Stimulated activated naive B cell treated with anti-CD40 and anti-IgM and Interleukin-4, amounts not matched to agents 10 μg/mL and 1 μg/mL and 100 μg/mL, for 72 hours (primary cell): ENCODE results near the gene RENBP.

Source experiments
- ATAC-seq, 2 donors: fragments of 150-1000 bp; cut with Tn5 transposase; replicated peaks; 2 replicates each; pipeline ENCODE4 v1.10.0; 2021; ENCODE audit warnings: moderate library complexity in 1 of 2
- DNase-seq: peaks from one replicate; pipeline ENCODE4 v3.0.0; 2021
- H3K27ac Mint-ChIP-seq: one replicate; pipeline ENCODE4 v1.8.0; 2022; ENCODE audit warnings: mild to moderate bottlenecking, mixed read lengths
- H3K27me3 Mint-ChIP-seq, 2 donors: one replicate each; pipeline ENCODE4 v1.8.0; 2022; ENCODE audit warnings: mixed read lengths in 2 of 2
- H3K36me3 Mint-ChIP-seq, 2 donors: one replicate each; pipeline ENCODE4 v1.8.0; 2022; ENCODE audit warnings: mixed read lengths in 2 of 2, mild to moderate bottlenecking in 1 of 2
- H3K4me1 Mint-ChIP-seq, 2 donors: one replicate each; pipeline ENCODE4 v1.8.0; 2022; ENCODE audit warnings: mixed read lengths in 2 of 2, mild to moderate bottlenecking in 1 of 2
- H3K4me3 Mint-ChIP-seq, 2 donors: one replicate each; pipeline ENCODE4 v1.8.0; 2022; ENCODE audit warnings: mild to moderate bottlenecking in 2 of 2, mixed read lengths in 2 of 2, moderate library complexity in 1 of 2
- H3K9me3 Mint-ChIP-seq, 2 donors: one replicate each; pipeline ENCODE4 v1.8.0; 2022; ENCODE audit warnings: mixed read lengths in 2 of 2, mild to moderate bottlenecking in 1 of 2

Gene RENBP

DNA sequence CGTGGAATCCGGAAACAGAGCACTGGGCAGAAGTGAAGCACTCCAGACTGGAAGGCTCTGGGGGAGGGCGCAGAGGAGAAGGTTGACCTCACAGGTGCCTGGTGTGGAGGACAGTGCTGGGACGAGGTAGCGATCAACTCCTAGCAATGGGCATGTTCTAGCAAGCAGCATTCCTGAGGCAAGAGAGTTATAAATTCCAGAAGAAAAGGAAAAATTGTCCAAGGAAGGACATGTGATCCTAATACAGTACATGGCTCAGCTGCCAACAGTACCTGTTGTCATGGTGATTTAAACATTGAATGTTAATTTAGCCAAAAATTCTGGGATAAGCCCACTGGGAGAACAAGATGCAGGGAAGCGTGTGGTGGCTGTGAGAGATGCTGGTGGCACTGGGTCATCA lies 26.6 kb downstream of the RENBP start:
- Mint-ChIP-seq H3K36me3 (peaks cover 11 to 40% of the 10 kb centered on the region in 2 donors), H3K27ac (peak overlapping the region; percentile 62), H3K9me3 (no peaks in the 10 kb centered on the region), H3K27me3 (no peaks in the 10 kb centered on the region), H3K4me1 (peaks cover 15 to 29% of the 10 kb centered on the region in 2 donors), H3K4me3 (no peak overlapping the region)
- ATAC-seq (no peak), DNase-seq (no peak)

DNA sequence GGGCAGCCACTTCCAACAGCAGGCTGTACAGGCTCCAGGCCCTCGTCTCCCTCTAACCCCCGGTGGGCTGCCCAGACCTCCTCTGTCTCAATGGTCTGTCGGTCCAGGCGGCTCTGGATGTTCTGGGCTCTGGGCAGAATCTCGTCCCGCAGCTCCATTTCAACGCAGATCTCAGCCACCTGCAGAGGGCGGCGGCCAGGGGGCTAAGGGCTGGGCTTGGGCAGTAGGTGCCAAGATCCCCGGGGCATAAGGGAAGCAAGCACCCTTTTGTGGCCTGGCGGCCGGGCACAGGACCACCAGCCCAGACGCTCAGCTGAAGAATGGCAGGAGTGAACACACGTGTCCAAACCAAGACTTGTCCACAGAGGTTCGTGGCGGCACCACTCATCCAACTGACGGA lies 30.7 kb downstream of the RENBP start:
- Mint-ChIP-seq H3K36me3 (peaks cover 16 to 35% of the 10 kb centered on the region in 2 donors), H3K27me3 (no peaks in the 10 kb centered on the region), H3K27ac (no peak overlapping the region)

DNA sequence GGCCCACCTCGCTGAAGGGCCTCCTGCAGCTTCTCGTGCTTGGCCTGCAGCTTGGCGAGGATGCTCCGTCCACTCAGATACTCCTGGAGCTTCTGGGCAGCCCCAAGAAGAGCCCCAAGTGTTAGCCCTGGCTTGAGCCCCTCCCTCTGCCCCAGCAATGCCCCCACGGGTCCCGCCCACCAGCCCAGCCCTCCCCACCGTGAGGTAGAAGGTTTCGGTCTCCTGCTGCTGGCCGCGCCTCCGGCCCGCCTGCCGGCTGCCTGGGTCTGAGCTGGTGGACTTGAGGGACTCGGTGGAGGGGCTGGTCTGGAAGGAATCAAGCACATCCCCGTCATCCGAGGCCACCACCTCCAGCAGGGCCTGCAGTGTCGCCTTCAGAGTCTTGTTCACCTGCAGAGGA lies 31.2 kb downstream of the RENBP start:
- Mint-ChIP-seq H3K4me3 (no peak overlapping the region), H3K27me3 (no peaks in the 10 kb centered on the region), H3K9me3 (no peaks in the 10 kb centered on the region), H3K36me3 (peaks cover 17 to 39% of the 10 kb centered on the region in 2 donors), H3K4me1 (peaks cover 4 to 5% of the 10 kb centered on the region in 2 donors), H3K27ac (no peak overlapping the region)
- DNase-seq = no peak
- ATAC-seq = no peak

More for the DNA sequence above, 30.7 kb downstream of the RENBP start:
- ATAC-seq = no peak
- H3K4me1 Mint-ChIP-seq = peaks cover 4 to 5% of the 10 kb centered on the region in 2 donors
- no peaks in the 10 kb centered on the region for H3K9me3 Mint-ChIP-seq
- DNase-seq = no peak
- H3K4me3 Mint-ChIP-seq = no peak overlapping the region

DNA sequence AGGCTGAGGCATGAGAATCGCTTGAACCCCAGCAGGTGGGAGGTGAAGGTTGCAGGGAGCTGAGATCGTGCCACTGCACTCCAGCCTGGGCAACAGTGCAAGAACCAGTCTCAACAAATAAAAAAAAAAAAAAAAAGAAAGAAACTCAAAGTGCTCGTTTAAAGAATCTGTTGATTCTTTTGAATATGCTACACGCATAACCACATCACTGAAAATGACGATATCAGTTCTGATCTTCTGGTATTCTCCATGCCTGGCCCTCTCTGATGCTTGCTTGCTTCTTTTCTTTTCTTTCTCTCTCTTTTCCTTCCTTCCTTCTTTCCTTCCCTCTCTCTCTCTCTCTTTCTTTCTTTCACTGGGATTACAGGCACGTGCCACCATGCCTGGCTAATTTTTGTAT lies 32.6 kb downstream of the RENBP start:
- DNase-seq (no peak), ATAC-seq (no peak)
- peaks cover 17 to 32% of the 10 kb centered on the region in 2 donors for H3K36me3 Mint-ChIP-seq
- no peaks in the 10 kb centered on the region for H3K27me3 Mint-ChIP-seq
- peaks cover 8 to 9% of the 10 kb centered on the region in 2 donors for H3K4me1 Mint-ChIP-seq
- H3K9me3 Mint-ChIP-seq = no peaks in the 10 kb centered on the region
- no peak overlapping the region for H3K27ac Mint-ChIP-seq
- no peak overlapping the region for H3K4me3 Mint-ChIP-seq

DNA sequence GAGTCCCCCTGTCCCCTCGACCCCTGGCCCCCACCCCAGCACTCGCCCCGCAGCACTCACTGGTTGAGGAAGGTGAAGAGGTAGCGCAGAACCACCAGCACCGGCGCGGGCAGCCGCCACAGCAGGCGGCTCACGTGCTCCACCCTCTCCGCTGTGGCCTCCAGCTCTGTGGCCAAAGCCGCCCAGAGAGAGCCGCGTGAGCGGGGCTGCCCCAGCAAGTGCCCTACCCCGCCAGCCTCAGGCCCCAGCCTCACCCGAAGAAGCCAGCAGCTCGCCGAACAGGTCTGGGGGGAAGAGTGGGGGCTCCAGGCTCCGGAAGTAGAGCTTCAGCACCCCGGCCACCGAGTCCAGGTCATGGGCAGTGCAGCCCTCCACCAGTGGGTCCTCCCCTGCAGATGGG lies 34.0 kb downstream of the RENBP start:
- Mint-ChIP-seq H3K27me3 (no peaks in the 10 kb centered on the region), H3K4me3 (no peak overlapping the region), H3K4me1 (peaks cover 6% of the 10 kb centered on the region in 2 donors), H3K36me3 (peaks cover 14 to 26% of the 10 kb centered on the region in 2 donors), H3K27ac (no peak overlapping the region), H3K9me3 (no peaks in the 10 kb centered on the region)
- DNase-seq = no peak
- no peak for ATAC-seq

DNA sequence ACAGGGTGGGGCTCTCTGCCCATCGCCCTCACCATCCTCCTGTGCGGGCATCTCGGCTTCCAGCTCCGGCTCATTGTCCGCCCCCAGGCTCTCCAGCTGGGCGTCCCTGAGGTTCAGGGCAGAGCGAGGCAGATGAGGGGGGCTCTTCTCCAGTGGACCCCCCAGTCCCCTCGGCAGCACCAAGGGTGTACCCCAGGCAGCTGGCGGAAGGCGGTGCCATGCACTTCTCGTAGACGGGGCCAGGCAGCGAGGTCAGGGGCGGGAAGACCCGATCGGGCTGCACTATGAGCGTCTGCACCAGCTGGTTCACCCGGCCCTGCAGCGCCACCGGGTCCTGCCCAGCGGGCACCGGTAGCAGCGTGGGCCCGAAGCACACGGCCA lies 34.5 kb downstream of the RENBP start:
- peaks cover 6 to 10% of the 10 kb centered on the region in 2 donors for H3K4me1 Mint-ChIP-seq
- peaks cover 14 to 26% of the 10 kb centered on the region in 2 donors for H3K36me3 Mint-ChIP-seq

DNA sequence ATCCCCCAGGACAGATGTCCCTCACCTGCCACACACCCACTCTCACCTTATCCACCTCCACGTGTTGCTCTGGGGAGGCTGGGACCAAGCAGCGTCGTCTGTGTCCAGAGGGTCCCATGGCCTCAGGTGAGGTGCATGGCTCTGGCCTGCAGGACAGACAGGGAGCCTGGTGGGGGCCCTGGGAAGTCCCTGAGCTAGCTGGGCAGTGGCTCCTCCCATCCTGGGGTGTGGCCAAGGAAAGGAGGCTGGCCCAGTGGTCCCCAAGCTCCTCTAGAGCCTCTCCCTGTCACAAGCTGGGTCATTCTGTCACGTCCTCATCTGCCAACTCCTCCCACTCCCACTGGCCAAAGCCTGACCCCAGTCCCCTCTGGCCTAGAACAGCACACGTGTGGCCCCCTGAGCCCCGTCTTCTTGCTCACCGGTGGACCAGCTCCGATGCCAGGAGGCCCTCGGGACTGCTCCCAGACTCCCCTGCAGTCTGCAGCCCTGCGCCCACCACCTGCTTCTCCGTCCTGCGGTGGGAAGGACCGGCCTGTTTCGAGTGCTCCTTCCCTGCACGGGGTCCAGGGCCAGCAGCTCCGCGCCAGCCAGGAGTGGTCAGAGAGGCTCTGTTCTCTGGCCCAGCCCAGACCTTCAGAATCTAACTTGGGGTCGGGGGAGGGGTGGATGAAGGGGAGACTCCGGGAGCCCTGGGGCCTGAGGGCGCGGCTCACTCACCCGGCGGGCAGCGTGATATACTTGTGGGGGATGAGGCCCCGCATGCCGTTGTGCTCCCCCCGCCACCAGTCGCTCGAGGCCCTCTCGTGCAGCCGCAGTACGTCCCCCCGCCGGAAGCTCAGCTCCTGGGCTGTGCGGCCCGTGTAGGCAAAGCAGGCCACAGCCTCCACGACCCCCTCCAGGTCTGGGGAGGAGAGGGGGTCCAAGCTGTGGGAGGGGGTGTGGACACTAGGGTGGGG lies 35.1 kb downstream of the RENBP start:
- ATAC-seq (peak; percentile 37 to 57), DNase-seq (no peak)
- H3K4me3 Mint-ChIP-seq = no peak overlapping the region
- no peaks in the 10 kb centered on the region for H3K27me3 Mint-ChIP-seq
- H3K9me3 Mint-ChIP-seq = no peaks in the 10 kb centered on the region
- H3K27ac Mint-ChIP-seq = peak overlapping the region; percentile 25
- peaks cover 10 to 14% of the 10 kb centered on the region in 2 donors for H3K4me1 Mint-ChIP-seq
- peaks cover 13 to 26% of the 10 kb centered on the region in 2 donors for H3K36me3 Mint-ChIP-seq

More for the DNA sequence above, 34.5 kb downstream of the RENBP start:
- no peak overlapping the region for H3K4me3 Mint-ChIP-seq
- no peaks in the 10 kb centered on the region for H3K27me3 Mint-ChIP-seq
- no peak for DNase-seq
- ATAC-seq = no peak
- H3K9me3 Mint-ChIP-seq = no peaks in the 10 kb centered on the region
- no peak overlapping the region for H3K27ac Mint-ChIP-seq

DNA sequence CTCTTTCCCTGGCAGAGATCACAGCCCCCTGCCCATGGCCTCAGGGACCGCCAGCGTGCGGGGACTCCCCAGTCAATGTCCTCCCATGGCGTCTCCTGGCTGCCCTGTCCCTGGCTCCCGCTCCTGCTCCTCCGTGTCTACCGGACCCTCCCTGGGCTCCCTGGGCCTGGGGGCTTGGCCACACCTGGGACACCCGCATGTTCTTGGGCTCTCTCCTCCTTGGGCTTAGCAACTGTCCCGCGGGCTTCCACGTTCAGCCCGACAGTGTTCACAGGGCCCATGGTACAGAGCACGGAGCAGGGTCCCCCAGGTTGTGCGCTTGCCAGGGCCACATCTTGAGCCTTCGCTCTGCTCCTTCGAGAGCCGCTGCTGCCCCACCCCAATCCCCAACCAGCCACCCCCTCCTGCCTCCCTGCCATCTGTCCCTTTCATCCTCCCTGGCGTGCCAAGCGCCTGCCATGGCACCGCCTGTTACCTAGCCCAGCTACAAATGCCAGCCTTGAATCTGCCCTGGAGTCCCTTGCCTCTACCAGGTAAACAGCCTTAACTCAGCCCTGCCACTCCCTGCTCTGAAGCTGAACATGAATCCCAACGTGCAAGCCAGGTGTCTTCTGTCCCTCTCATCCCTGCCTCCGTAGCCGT lies 36.1 kb downstream of the RENBP start:
- no peaks in the 10 kb centered on the region for H3K9me3 Mint-ChIP-seq
- DNase-seq (no peak), ATAC-seq (no peak)
- H3K36me3 Mint-ChIP-seq = peaks cover 10 to 20% of the 10 kb centered on the region in 2 donors
- H3K4me3 Mint-ChIP-seq = no peak overlapping the region
- peaks cover 16 to 24% of the 10 kb centered on the region in 2 donors for H3K4me1 Mint-ChIP-seq
- H3K27me3 Mint-ChIP-seq = no peaks in the 10 kb centered on the region
- H3K27ac Mint-ChIP-seq = no peak overlapping the region

DNA sequence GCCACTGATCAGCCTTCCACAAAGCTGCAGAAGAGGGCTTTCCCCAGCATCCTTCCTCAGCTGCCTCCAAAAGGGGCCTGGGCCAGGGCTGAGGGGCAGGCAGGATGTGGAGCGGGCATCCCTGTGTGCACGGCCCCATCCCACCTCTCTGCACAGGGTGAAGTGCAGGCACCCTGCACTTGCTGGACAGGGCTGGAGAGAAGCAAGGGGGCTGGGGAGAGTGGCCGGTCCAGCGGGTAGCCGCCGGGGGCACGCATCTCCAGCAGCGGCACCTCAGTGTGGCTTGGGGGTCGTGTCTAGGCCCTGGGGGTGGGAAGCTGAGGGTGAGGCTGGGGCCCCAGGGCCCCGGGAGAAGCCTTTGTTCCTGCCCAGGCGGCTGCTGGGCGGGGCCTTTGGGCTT lies 37.0 kb downstream of the RENBP start:
- Mint-ChIP-seq H3K27me3 (no peaks in the 10 kb centered on the region), H3K4me1 (peaks cover 21 to 33% of the 10 kb centered on the region in 2 donors), H3K27ac (no peak overlapping the region), H3K4me3 (no peak overlapping the region), H3K36me3 (peaks cover 10 to 20% of the 10 kb centered on the region in 2 donors), H3K9me3 (no peaks in the 10 kb centered on the region)
- ATAC-seq (no peak), DNase-seq (no peak)

DNA sequence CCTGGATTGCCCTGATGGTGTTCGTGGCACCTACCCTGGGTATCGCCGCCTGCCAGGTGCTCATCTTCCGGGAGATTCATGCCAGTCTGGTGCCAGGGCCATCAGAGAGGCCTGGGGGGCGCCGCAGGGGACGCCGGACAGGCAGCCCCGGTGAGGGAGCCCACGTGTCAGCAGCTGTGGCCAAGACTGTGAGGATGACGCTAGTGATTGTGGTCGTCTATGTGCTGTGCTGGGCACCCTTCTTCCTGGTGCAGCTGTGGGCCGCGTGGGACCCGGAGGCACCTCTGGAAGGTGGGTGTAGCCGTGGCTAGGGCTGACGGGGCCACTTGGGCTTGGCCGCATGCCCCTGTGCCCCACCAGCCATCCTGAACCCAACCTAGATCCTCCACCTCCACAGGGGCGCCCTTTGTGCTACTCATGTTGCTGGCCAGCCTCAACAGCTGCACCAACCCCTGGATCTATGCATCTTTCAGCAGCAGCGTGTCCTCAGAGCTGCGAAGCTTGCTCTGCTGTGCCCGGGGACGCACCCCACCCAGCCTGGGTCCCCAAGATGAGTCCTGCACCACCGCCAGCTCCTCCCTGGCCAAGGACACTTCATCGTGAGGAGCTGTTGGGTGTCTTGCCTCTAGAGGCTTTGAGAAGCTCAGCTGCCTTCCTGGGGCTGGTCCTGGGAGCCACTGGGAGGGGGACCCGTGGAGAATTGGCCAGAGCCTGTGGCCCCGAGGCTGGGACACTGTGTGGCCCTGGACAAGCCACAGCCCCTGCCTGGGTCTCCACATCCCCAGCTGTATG lies 38.1 kb downstream of the RENBP start:
- H3K27ac Mint-ChIP-seq = peak overlapping the region; percentile 88
- peaks cover 31 to 44% of the 10 kb centered on the region in 2 donors for H3K4me1 Mint-ChIP-seq
- H3K4me3 Mint-ChIP-seq = peak overlapping the region in 1 of 2 donors; percentile 30
- no peaks in the 10 kb centered on the region for H3K9me3 Mint-ChIP-seq
- no peaks in the 10 kb centered on the region for H3K27me3 Mint-ChIP-seq
- no peak for ATAC-seq
- DNase-seq = no peak
- peaks cover 5 to 13% of the 10 kb centered on the region in 2 donors for H3K36me3 Mint-ChIP-seq

DNA sequence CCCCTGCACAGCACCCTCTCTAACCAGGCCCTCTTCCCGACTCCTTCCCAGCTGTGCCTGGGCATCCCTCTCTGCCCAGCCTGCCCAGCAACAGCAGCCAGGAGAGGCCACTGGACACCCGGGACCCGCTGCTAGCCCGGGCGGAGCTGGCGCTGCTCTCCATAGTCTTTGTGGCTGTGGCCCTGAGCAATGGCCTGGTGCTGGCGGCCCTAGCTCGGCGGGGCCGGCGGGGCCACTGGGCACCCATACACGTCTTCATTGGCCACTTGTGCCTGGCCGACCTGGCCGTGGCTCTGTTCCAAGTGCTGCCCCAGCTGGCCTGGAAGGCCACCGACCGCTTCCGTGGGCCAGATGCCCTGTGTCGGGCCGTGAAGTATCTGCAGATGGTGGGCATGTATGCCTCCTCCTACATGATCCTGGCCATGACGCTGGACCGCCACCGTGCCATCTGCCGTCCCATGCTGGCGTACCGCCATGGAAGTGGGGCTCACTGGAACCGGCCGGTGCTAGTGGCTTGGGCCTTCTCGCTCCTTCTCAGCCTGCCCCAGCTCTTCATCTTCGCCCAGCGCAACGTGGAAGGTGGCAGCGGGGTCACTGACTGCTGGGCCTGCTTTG lies 38.9 kb downstream of the RENBP start:
- Mint-ChIP-seq H3K4me1 (peaks cover 38 to 52% of the 10 kb centered on the region in 2 donors), H3K4me3 (no peak overlapping the region), H3K36me3 (peaks cover 5 to 13% of the 10 kb centered on the region in 2 donors), H3K27me3 (no peaks in the 10 kb centered on the region), H3K9me3 (no peaks in the 10 kb centered on the region), H3K27ac (peak overlapping the region; percentile 77)
- DNase-seq (no peak), ATAC-seq (no peak)

DNA sequence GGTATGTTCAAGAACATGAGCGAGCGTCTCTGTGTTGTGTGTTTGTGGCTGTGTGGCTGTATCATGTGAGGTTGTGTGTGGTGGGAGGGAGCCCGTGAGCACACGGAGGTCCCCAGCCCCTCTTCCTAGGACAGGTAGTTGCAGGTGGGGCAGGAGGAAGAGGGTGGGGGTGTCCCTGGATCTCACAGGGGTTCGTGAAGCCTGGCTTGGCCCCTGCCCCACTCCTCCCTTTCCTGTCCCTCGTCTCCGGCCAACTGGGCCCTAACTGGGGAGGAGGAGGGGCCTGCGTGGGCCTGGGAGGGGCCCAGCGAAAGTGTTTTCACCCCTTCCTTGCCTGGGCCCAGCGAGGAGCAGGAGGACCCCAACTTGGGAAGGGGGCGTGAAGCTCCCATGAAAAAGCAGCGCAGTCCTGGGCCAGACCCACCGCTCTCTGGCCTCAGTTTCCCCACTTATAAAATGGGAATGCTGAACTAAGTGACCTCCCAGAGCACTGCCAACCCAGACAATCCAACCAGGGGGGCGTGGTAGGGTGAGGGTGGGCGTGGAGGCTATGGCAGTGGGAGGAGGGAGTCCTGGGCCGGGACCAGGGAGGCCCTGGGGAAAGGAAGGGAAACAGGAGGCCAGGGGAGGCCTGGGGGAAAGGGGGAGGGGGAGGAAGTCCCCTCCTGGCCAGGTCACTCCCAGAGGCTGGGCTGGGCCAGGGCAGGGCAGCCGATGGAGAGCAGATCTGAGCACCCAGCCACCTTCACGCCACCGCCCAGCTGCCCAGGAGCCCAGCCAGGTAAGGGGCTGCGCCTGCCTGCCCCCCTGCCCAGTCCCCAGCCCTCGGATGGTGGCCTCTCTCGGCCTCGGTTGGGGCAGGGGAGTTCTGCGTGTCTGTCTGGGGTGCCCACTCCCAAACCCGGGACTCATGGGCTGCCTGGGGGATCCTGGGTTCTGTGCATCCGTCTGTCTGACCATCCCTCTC lies 40.2 kb downstream of the RENBP start, which contains the start of gene AVPR2:
TSS of gene AVPR2 (plus strand) at position 683 of the 967 bp plus-strand sequence. CDS start 473 bp downstream, outside the sequence.
- H3K27me3 Mint-ChIP-seq = no peaks in the 10 kb centered on the region
- peak; percentile 2 to 19 for ATAC-seq
- peak within 1 kb of the TSS; percentile 86 for H3K27ac Mint-ChIP-seq
- no peaks in the 10 kb centered on the region for H3K9me3 Mint-ChIP-seq
- peaks cover 3 to 13% of the 10 kb centered on the region in 2 donors for H3K36me3 Mint-ChIP-seq
- H3K4me3 Mint-ChIP-seq = peak within 1 kb of the TSS; percentile 50 to 75
- no peak for DNase-seq
- H3K4me1 Mint-ChIP-seq = peaks cover 38 to 54% of the 10 kb centered on the region in 2 donors
